AG10803 (cell line): ENCODE data around the gene SLC25A21.

Source experiments
- DNase-seq: peaks from one replicate; pipeline ENCODE4 v3.0.0; 2010; ENCODE audit warnings: low read depth
- H3K4me3 ChIP-seq: 2 replicates; pipeline ENCODE4 v1.5.1; 2011; ENCODE audit warnings: mild to moderate bottlenecking, low read length, control low read depth
- TF ChIP-seq, protein P1 (sequence below): conservative IDR thresholded peaks from 2 replicates; pipeline ENCODE4 v1.5.1; 2011; ENCODE audit warnings: mild to moderate bottlenecking, low read length, control low read depth, inconsistent platforms

Gene SLC25A21

DNA sequence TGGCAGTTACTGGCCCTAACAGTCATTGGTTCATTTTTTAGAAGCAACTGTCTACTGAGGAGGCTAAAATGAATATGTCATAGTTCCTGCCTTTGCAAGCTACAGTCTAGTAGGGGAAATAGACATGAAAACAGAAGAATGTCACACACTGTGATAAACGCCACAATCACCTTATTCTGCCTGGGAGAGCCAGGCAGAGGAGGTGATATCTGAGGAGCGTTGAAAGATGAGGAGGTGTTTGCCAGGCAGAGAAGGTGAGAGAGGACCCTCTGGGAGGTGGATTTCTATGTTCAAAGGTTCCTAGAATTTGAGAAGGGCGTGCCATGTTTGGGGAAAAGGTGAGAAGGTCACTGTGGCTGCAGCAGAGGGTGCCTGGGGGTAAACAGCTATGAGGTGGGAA, 325.0 kb downstream of the SLC25A21 start:
- no peak overlapping the region for H3K4me3 ChIP-seq
- DNase-seq: no peak
- TF ChIP-seq, protein P1, sequence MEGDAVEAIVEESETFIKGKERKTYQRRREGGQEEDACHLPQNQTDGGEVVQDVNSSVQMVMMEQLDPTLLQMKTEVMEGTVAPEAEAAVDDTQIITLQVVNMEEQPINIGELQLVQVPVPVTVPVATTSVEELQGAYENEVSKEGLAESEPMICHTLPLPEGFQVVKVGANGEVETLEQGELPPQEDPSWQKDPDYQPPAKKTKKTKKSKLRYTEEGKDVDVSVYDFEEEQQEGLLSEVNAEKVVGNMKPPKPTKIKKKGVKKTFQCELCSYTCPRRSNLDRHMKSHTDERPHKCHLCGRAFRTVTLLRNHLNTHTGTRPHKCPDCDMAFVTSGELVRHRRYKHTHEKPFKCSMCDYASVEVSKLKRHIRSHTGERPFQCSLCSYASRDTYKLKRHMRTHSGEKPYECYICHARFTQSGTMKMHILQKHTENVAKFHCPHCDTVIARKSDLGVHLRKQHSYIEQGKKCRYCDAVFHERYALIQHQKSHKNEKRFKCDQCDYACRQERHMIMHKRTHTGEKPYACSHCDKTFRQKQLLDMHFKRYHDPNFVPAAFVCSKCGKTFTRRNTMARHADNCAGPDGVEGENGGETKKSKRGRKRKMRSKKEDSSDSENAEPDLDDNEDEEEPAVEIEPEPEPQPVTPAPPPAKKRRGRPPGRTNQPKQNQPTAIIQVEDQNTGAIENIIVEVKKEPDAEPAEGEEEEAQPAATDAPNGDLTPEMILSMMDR: no peak

DNA sequence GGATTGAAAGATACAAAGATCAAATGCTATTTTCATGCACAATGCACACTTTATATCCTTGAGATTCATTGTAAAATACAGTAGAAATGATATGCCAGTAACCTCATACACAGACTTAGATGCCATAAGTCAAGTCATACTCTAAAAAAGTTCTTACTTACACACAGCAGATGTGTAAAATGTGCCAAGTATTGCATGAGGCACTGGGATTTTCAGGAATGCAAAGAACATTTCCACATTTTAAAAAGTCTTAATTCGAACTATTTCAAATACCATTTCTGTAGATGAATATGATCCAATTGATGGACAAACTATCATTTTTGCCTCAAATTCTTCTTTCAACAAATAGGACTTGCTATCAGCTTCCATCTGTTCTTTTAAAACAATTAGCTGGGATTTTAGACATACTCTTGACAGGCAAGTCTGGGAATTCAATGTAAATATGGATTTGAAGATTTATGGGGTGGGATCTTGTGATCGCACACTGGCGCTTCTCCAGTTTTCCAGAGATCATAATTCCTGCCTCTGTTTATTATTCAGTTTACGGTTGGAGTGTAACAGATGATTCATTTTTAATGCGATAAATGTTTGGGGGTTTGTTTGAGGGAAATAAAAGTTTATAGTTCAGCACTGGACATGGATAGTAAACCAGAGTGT, 326.9 kb downstream of the SLC25A21 start:
- no peak overlapping the region for H3K4me3 ChIP-seq
- DNase-seq: peak; percentile 50
- TF ChIP-seq, protein P1: no peak

DNA sequence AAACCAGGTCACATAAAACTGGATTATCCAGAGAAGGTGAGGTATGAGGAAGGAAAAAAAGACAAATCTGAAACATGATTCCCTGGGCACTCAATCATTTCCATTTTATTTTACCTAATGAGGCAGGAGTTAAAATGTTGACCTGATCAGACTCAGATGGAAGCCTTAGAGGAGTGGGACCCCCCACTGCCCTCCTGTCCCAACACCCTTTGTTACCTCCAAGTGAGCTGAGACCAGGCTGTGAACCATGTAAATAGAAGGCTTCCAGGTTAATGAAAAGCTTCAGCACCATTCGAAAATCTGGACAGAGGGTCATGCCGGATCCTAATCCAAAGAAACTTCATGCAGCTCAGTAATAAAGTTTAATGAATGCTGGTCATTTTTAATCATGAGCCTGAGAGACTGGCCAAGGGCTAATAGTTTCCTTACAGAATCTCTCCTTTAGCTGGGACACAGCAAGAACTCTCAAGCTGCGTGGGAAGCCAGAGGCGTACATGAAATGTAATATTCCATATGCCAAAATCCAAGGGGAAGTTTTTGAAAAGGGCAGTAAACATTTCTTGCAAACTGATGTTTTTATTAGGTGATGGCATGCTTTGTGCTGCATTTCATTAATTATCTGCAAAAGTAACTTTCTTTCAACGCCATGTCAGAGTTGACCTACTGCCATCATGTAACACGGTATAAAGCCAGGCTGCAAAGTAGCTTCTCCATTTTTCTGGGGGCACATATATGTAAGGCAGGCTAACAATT, 327.8 kb downstream of the SLC25A21 start:
- TF ChIP-seq, protein P1: no peak
- no peak overlapping the region for H3K4me3 ChIP-seq
- no peak for DNase-seq

DNA sequence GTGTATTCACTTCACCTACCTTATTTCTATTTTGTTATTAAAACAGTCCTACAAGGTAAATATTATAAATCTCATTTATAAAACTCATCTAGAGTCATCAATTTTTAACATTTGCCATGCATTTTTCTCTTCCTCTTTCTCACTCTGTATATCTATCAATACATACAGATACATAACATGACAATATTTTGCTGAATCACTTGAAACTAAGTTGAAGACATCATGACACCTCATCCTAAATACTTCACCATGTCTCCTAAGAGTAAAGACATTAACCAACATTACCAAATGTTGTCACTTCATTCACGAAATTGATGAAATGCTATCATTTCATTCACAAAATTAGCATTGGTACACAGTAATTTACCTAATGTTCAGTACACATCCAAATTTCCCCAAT, 329.0 kb downstream of the SLC25A21 start:
- no peak for DNase-seq
- TF ChIP-seq, protein P1: no peak
- H3K4me3 ChIP-seq: no peak overlapping the region

DNA sequence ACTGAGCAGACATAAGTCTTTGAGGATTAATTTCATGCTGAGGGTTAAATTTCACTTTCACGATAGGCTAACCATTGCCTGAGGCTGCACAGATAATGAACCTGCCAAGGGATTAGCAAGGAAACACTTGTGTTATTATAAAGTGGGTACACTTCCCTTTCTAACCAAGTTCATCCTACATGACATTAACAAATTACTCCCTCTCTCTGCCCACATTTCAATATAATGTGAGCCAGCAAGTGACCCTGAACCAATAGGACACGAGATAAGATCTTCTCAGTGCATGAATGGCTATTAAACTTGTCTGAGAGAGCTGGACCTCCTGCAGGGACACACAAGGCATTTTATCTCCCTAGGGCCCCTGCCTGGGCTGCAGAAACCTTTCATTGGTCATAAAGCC, 337.3 kb downstream of the SLC25A21 start:
- TF ChIP-seq, protein P1: no peak
- DNase-seq: no peak
- no peak overlapping the region for H3K4me3 ChIP-seq

DNA sequence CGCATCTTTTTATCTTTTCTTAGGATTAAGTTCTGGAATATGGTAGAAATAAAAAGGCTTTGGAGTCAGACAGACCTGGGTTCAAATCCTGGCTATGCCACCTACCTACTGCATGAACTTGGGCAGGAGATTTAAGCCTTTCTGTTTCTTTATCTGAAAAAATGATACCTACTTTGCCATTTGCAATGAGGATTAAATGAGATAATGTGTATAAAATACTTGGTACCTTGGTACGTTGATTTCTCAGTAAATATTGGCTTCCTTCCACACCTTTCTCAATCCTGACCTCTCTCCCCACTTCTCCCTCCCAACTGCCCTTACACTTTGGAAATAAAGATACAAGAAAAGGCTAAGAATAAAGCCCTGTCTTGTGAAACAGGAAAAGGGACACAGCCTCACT, 338.1 kb downstream of the SLC25A21 start:
- DNase-seq: no peak
- TF ChIP-seq, protein P1: no peak
- no peak overlapping the region for H3K4me3 ChIP-seq

DNA sequence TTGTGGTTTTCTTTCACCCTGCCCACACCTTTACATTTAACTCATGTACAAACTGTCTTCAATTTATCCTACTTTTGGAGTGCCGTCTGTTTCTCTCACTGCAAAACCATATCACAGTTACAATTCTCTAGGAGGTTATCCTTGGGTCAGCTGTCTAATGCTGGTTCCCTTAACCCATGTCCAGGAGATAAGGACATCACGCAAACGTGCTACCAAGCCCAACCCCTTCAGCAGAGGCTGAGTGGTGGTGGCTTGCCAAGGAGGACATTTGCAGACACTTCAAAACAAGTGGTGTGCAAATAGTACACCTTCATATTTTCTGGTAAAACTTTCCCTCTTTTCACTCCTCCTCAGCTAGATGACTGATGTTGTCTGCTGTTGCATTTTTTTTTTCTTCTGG, 342.9 kb downstream of the SLC25A21 start:
- TF ChIP-seq, protein P1: no peak
- no peak overlapping the region for H3K4me3 ChIP-seq
- no peak for DNase-seq
